Measurements from ENCODE around the gene PRKCQ.
A peak's percentile ranks its signal among the peaks of the same experiment; 100 is the strongest.
"Not testable (repeated sequence)": the region's sequence is repeated elsewhere in the genome, so short reads cannot be mapped to it uniquely, and the experiment has no call there.

PRKCQ gene

DNA sequence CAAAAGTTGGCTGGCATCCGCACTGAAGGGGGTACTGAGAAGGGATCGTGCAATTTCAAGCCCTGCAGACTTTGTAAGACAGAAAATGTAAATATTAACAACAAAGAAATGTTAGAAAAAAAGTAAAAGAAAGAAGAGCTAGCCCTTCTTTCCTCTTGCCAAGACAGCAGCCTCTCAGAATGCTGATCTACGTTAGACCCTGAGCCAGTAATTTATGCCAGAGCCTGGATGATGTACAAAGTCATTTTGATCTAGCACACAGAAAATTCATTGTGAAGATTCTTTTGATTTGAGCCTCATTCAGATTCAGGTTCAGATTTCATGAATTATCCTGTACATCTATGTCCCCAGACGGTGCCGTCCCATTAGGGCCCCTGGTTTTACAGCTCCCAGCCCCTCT lies 105.2 kb downstream of the PRKCQ start:
- no peak for DNase-seq (ENCODE audit: insufficient read length, low spot score)
- FAIRE-seq: no peak
- TF ChIP-seq POLR2A (IDR thresholded peaks at IDR 0.05; ENCODE audit: low read depth, low read length) (no peak), POU2F2 (IDR thresholded peaks at IDR 0.05; ENCODE audit: low read depth, low read length) (no peak), PAX5 (IDR thresholded peaks at IDR 0.05; ENCODE audit: insufficient read depth, low read length, severe bottlenecking) (no peak), SPI1 (IDR thresholded peaks at IDR 0.05; ENCODE audit: low read depth, low read length) (no peak), POLR2AphosphoS5 (IDR thresholded peaks at IDR 0.05; ENCODE audit: low read depth, low read length) (no peak), TAF1 (IDR thresholded peaks at IDR 0.05; ENCODE audit: low read depth, low read length) (no peak)

DNA sequence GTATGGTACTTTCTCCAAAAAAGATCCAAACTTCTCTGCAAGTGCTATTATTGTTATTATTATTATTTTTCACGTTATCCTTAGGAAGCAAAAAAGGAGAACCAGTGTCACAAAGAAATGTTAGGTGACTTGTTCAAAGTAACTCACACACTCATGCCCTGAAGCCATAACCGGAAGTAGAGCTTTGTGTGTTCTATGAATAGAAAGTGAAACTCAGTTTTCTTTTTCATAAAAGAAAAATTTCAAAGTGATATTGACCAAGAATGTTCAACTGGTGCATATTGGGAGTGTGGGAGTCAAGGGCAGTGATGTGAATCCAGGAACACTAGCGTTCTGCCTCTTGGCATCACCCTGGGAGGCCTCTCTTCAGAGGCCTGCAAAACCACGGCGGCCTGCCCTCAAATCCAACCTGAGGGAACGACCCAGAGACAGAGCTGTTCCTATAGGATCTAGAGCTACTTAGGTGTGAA lies 106.1 kb downstream of the PRKCQ start:
- peak; percentile 30 for DNase-seq (ENCODE audit: insufficient read length, low spot score)
- TF ChIP-seq SPI1 (IDR thresholded peaks at IDR 0.05; ENCODE audit: low read depth, low read length) (no peak), TAF1 (IDR thresholded peaks at IDR 0.05; ENCODE audit: low read depth, low read length) (no peak), POLR2AphosphoS5 (IDR thresholded peaks at IDR 0.05; ENCODE audit: low read depth, low read length) (no peak), POLR2A (IDR thresholded peaks at IDR 0.05; ENCODE audit: low read depth, low read length) (no peak), POU2F2 (IDR thresholded peaks at IDR 0.05; ENCODE audit: low read depth, low read length) (no peak), PAX5 (IDR thresholded peaks at IDR 0.05; ENCODE audit: insufficient read depth, low read length, severe bottlenecking) (no peak)
- FAIRE-seq: peak; percentile 88

DNA sequence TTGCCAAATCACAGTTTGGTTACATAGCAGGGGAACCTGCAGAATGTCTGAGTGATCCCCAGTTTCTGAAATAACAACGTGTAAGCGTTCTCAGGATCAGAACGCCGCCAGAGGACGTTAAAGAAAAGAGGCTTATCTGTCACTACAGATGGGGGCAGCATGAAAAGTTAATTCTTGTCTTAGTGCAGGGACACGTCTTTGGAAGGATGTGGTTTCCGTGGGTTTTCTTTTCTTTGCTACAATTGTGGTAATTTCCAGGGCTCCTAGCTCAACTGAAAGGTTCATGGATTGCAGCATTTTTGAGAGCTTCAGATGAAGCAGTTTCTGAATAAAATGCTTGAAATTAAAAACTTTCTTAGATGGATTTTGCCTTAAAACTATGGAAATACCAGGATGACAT lies 106.6 kb downstream of the PRKCQ start:
- no peak for TF ChIP-seq TAF1 (IDR thresholded peaks at IDR 0.05; ENCODE audit: low read depth, low read length)
- no peak for TF ChIP-seq POU2F2 (IDR thresholded peaks at IDR 0.05; ENCODE audit: low read depth, low read length)
- no peak for TF ChIP-seq SPI1 (IDR thresholded peaks at IDR 0.05; ENCODE audit: low read depth, low read length)
- TF ChIP-seq POLR2AphosphoS5 (IDR thresholded peaks at IDR 0.05; ENCODE audit: low read depth, low read length): no peak
- TF ChIP-seq PAX5 (IDR thresholded peaks at IDR 0.05; ENCODE audit: insufficient read depth, low read length, severe bottlenecking): no peak
- no peak for TF ChIP-seq POLR2A (IDR thresholded peaks at IDR 0.05; ENCODE audit: low read depth, low read length)
- peak; percentile 14 for DNase-seq (ENCODE audit: insufficient read length, low spot score)
- FAIRE-seq: peak; percentile 60

DNA sequence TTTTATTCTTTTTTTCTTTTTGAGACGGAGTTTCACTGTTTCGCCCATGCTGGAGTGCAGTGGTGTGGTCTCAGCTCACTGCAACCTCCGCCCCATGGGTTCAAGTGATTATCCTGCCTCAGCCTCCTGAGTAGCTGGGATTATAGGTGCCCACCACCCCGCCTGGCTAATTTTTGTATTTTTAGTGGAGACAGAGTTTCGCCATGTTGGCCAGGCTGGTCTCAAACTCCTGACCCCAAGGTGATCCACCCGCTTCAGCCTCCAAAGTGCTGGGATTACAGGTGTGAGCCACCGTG lies 107.4 kb downstream of the PRKCQ start:
- DNase-seq (ENCODE audit: insufficient read length, low spot score); FAIRE-seq: not testable (repeated sequence)

DNA sequence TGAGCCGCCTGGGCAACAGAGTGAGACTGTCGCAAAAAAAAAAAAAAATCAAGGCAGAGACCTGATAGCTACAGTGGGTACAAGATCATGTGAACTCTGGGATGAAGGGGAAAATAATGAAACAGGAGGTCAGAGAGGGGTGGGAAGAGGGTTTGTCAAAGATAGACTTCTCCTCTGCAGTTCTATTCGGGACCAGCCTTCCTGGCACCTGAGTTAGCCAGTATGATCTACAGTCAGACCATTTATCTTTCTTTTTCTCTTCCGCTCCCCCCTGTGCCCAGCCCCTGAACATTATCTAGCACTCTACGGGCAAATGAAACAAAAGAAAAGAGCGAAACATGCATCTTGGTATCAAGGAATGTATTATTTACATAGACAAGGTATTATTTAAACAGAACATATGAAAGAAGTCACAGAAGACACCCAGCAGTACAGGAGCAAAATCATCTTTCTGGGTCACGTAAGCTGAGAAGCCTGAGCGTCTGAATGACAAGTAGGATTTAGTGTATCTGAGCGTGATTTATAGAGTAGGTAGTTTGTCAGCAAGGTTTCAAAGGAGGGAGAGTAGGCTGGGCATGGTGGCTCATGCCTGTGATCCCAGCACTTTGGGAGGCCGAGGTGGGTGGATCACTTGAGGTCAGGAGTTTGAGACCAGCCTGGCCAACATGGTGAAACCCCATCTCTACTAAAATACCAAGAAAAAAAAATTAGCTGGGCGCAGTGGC lies 109.0 kb downstream of the PRKCQ start:
- FAIRE-seq: no peak
- TF ChIP-seq TAF1 (IDR thresholded peaks at IDR 0.05; ENCODE audit: low read depth, low read length): no peak
- TF ChIP-seq POLR2AphosphoS5 (IDR thresholded peaks at IDR 0.05; ENCODE audit: low read depth, low read length): no peak
- no peak for DNase-seq (ENCODE audit: insufficient read length, low spot score)

DNA sequence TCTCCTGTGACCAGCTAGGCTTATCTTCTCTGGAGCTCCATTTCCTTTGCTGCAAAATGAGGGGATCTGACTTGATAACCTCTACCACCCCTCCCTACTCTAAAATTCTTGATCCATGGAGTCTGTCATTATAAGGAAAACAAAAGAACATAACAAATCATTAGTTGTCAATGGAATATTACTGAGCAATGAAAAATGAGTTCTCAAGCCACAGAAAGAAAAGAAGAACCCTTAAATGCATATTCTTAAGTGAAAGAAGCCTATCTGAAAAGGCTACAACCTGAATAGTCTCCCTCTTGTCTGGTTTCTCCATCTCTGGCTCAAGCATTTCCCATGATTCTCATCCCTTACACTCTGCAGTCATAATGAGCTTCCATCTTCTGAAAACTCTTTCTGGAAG lies 110.4 kb downstream of the PRKCQ start:
- FAIRE-seq (no peak), DNase-seq (ENCODE audit: insufficient read length, low spot score) (no peak)
- no peak for TF ChIP-seq SPI1 (IDR thresholded peaks at IDR 0.05; ENCODE audit: low read depth, low read length)
- TF ChIP-seq TAF1 (IDR thresholded peaks at IDR 0.05; ENCODE audit: low read depth, low read length): no peak
- no peak for TF ChIP-seq POU2F2 (IDR thresholded peaks at IDR 0.05; ENCODE audit: low read depth, low read length)
- no peak for TF ChIP-seq POLR2AphosphoS5 (IDR thresholded peaks at IDR 0.05; ENCODE audit: low read depth, low read length)
- no peak for TF ChIP-seq PAX5 (IDR thresholded peaks at IDR 0.05; ENCODE audit: insufficient read depth, low read length, severe bottlenecking)
- no peak for TF ChIP-seq POLR2A (IDR thresholded peaks at IDR 0.05; ENCODE audit: low read depth, low read length)

DNA sequence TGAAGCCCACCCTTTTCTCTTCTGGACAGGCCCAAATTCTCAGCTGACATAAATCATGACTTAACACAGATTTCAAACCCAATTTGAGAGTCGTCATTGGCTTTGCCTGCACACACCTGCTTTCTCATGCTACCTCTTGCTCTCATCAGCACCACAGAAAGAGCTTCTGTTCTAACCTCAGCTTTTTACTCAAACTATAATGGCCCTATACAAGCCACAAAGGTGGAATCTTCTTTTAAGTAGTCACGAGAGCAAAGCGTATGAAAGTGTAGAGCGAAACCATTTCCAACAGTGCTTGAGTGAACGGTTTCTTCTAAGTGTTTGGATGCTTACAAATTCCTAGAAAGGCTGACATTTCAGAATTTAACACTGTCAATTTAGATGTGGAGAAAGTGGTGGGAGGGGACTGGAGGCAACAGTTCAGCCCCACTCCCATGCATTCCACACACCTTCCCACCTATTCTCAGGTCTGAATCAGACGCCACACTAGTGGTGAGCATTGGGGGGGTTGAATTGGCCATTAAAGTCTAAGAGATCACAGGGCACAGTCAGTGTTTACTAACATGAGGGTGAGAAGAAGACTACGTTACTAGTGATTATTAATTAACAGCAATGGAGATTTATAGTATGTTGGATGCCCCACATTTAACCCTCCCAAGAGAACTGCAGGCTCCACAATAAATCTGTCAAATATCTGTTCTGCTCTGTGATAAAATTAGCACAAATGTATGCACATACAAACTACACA lies 114.0 kb downstream of the PRKCQ start:
- DNase-seq (ENCODE audit: insufficient read length, low spot score) (no peak), FAIRE-seq (no peak)

DNA sequence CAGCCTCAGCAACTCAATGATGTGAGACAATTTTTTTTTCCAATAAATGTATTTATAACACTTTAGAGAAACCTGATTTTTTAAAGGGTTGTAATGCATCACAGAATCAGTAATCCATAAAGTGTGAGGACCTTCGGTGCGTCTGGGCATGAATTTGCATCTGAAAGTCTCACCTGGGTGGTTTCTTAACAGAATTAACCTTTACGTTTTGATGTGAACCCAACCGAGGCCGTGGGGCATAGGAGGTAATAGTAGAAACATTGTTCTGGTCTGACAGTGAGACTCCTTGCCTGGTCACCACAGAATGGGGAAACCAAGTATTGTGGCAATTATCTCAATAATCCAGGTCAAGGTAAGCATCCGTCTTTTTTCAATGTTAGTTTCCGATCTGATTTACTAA lies 114.6 kb downstream of the PRKCQ start:
- FAIRE-seq: no peak
- no peak for DNase-seq (ENCODE audit: insufficient read length, low spot score)
- TF ChIP-seq TAF1 (IDR thresholded peaks at IDR 0.05; ENCODE audit: low read depth, low read length): no peak
- TF ChIP-seq PAX5 (IDR thresholded peaks at IDR 0.05; ENCODE audit: insufficient read depth, low read length, severe bottlenecking): no peak
- TF ChIP-seq SPI1 (IDR thresholded peaks at IDR 0.05; ENCODE audit: low read depth, low read length): no peak
- no peak for TF ChIP-seq POLR2AphosphoS5 (IDR thresholded peaks at IDR 0.05; ENCODE audit: low read depth, low read length)
- no peak for TF ChIP-seq POLR2A (IDR thresholded peaks at IDR 0.05; ENCODE audit: low read depth, low read length)
- TF ChIP-seq POU2F2 (IDR thresholded peaks at IDR 0.05; ENCODE audit: low read depth, low read length): no peak

More for the DNA sequence above, 114.0 kb downstream of the PRKCQ start:
- no peak for TF ChIP-seq SPI1 (IDR thresholded peaks at IDR 0.05; ENCODE audit: low read depth, low read length)
- TF ChIP-seq PAX5 (IDR thresholded peaks at IDR 0.05; ENCODE audit: insufficient read depth, low read length, severe bottlenecking): no peak
- no peak for TF ChIP-seq POU2F2 (IDR thresholded peaks at IDR 0.05; ENCODE audit: low read depth, low read length)
- no peak for TF ChIP-seq POLR2AphosphoS5 (IDR thresholded peaks at IDR 0.05; ENCODE audit: low read depth, low read length)
- no peak for TF ChIP-seq TAF1 (IDR thresholded peaks at IDR 0.05; ENCODE audit: low read depth, low read length)
- TF ChIP-seq POLR2A (IDR thresholded peaks at IDR 0.05; ENCODE audit: low read depth, low read length): no peak

DNA sequence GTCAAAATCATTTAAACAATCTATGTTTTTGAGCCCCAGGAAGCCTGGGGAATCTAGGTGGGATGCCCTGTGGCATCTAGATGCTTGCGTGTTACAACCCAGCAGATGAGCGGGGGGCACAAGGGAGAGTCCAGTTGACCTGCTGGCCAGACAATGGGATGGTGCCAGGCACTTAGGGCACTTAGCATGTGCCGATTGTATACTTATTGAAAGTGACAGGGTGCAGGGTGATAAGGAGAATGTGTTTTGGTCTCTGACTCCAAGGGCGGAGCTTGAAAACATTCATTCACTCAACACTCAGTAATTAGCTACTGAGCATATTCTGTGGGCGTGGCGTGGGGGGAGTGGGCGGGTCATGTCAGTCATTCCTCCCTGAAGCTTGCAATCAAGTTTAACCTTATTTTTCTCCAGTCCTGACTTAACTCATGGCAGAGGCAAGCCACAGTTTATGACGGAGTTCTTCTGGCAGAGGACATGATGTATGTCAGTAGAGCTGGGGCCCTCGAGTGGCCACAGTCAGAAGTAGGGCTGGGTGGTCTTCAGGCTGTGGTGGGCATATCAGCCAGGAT lies 115.1 kb downstream of the PRKCQ start:
- TF ChIP-seq TAF1 (IDR thresholded peaks at IDR 0.05; ENCODE audit: low read depth, low read length): no peak
- TF ChIP-seq POLR2AphosphoS5 (IDR thresholded peaks at IDR 0.05; ENCODE audit: low read depth, low read length): no peak
- no peak for TF ChIP-seq PAX5 (IDR thresholded peaks at IDR 0.05; ENCODE audit: insufficient read depth, low read length, severe bottlenecking)
- no peak for TF ChIP-seq POU2F2 (IDR thresholded peaks at IDR 0.05; ENCODE audit: low read depth, low read length)
- no peak for DNase-seq (ENCODE audit: insufficient read length, low spot score)
- no peak for FAIRE-seq

DNA sequence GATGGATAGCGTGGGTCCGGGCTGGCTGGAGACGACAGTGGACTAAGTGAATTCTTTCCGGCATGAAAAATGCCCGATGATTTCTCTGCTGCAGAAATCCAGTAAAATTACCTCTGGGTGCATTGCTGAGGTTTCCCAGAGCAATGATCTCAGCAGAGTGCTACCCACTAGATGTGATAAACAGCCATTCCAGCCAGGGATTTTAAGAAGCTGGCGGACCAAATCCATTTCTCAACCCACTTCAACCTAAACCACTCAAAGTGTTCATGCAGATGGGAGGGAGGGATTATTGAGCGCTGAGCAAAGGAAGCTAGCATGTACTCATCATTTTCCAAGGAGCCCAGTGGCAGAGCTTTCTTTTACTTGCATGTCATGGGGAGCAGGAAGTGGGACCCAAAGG lies 116.7 kb downstream of the PRKCQ start:
- FAIRE-seq (no peak), DNase-seq (ENCODE audit: insufficient read length, low spot score) (no peak)
- TF ChIP-seq PAX5 (IDR thresholded peaks at IDR 0.05; ENCODE audit: insufficient read depth, low read length, severe bottlenecking) (no peak), POU2F2 (IDR thresholded peaks at IDR 0.05; ENCODE audit: low read depth, low read length) (no peak), TAF1 (IDR thresholded peaks at IDR 0.05; ENCODE audit: low read depth, low read length) (no peak), POLR2AphosphoS5 (IDR thresholded peaks at IDR 0.05; ENCODE audit: low read depth, low read length) (no peak), SPI1 (IDR thresholded peaks at IDR 0.05; ENCODE audit: low read depth, low read length) (no peak), POLR2A (IDR thresholded peaks at IDR 0.05; ENCODE audit: low read depth, low read length) (no peak)
